NT2/D1 (cell line): ENCODE results near the gene ZNF326.

Experiments used
- DNase-seq: peaks from one replicate; pipeline ENCODE4 v3.0.0-alpha.2; 2011; ENCODE audit warnings: low read depth, low spot score
- H3K27me3 ChIP-seq: 2 replicates; pipeline ENCODE4 v1.6.0; 2011; ENCODE audit warnings: mild to moderate bottlenecking; ENCODE audit not compliant: insufficient read length, insufficient read depth
- H3K36me3 ChIP-seq: 2 replicates; pipeline ENCODE4 v1.6.1; 2011; ENCODE audit warnings: mild to moderate bottlenecking, low read length, mixed read lengths; ENCODE audit not compliant: insufficient read depth, insufficient read length
- H3K4me1 ChIP-seq: 2 replicates; pipeline ENCODE4 v1.5.1; 2011; ENCODE audit not compliant: insufficient read depth, insufficient read length
- H3K4me3 ChIP-seq: 2 replicates; pipeline ENCODE4 v1.5.1; 2011; ENCODE audit warnings: low read depth; ENCODE audit not compliant: insufficient read length
- H3K9ac ChIP-seq: 2 replicates; pipeline ENCODE4 v1.6.0; 2011; ENCODE audit warnings: low read depth; ENCODE audit not compliant: insufficient read length
- H3K9me3 ChIP-seq: 2 replicates; pipeline ENCODE4 v1.5.1; 2011; ENCODE audit warnings: mild to moderate bottlenecking, low read length; ENCODE audit not compliant: insufficient read depth
- SUZ12 ChIP-seq: IDR thresholded peaks from 2 replicates; pipeline ENCODE4 v1.6.1; 2011; ENCODE audit not compliant: insufficient read length, insufficient read depth; ENCODE audit errors: extremely low read depth
- YY1 ChIP-seq: IDR thresholded peaks from 2 replicates; pipeline ENCODE4 v1.6.1; 2011; ENCODE audit not compliant: insufficient read length, insufficient read depth
- ZNF274 ChIP-seq: IDR thresholded peaks from 2 replicates; pipeline ENCODE4 v1.6.1; 2011; ENCODE audit warnings: mild to moderate bottlenecking, low read depth, low read length

The ZNF326 gene

DNA sequence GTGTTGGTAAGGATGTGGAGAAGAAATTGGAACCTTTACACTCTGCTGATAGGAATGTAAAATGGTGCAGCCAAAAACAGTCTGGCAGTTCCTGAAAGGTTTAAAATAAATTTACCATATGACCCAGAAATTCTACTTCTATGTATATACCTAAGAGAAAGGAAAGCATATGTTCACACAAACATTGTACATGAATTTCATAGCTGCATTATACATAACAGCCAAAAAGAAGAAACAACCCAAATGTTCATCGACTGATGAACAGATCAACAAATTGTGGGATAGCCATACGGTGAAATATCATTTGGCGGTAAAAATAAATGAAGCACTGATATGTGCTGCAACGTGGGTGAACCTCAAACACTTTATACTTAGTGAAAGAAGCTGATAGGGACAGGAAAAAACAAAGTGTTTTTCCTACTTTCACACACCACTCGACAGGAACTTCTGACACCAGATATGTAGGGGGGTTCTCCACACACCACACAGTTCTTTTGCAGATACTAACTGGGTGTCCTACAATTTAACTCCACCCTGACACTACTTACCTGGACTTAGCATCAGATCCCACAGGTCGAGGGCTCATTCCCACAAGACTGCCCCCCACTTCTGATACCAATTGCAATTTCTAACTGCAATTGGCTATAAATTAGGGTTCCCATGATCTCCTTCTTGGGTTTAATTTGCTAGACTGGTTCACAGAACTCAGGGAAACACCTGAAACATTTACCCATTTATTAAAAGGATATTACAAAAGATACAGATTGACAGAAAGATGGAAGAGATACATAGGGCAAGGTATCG is 35.9 kb upstream of the ZNF326 start:
- Histone ChIP-seq H3K36me3 (no peaks in the 10 kb centered on the region), H3K9ac (no peak overlapping the region), H3K9me3 (no peaks in the 10 kb centered on the region), H3K27me3 (no peaks in the 10 kb centered on the region), H3K4me1 (no peaks in the 10 kb centered on the region), H3K4me3 (no peak overlapping the region)
- no peak for TF ChIP-seq ZNF274
- no peak for TF ChIP-seq SUZ12
- TF ChIP-seq YY1: no peak
- DNase-seq: no peak

DNA sequence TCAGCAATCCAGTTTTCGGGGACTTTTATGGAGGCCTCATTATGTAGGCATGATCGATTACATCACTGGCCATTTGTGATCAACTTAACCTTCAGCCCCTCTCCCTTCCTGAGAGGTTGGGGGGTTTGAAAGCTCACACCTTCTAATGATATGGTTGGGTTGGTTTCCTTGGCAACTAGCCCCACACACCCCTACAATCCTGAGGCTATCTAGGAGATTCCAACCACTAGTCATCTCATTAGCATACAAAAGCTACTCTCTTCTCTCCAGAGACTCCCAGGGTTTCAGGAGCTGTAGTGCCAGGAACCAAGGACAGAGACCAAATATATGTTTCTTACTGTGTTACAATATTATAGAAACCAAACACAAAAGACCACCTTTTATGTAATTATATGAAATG is 35.2 kb upstream of the ZNF326 start:
- Histone ChIP-seq H3K9ac (no peak overlapping the region), H3K36me3 (no peaks in the 10 kb centered on the region), H3K27me3 (no peaks in the 10 kb centered on the region), H3K9me3 (no peaks in the 10 kb centered on the region), H3K4me3 (no peak overlapping the region), H3K4me1 (no peaks in the 10 kb centered on the region)
- peak; percentile 57 for DNase-seq
- TF ChIP-seq YY1 (no peak), SUZ12 (no peak), ZNF274 (no peak)

- Histone ChIP-seq H3K9me3 (no peaks in the 10 kb centered on the region), H3K4me3 (no peak overlapping the region), H3K9ac (no peak overlapping the region), H3K27me3 (no peaks in the 10 kb centered on the region), H3K4me1 (no peaks in the 10 kb centered on the region), H3K36me3 (no peaks in the 10 kb centered on the region)
- TF ChIP-seq SUZ12 (no peak), YY1 (no peak), ZNF274 (no peak)
- no peak for DNase-seq
These were observed 32.7 kb upstream of the ZNF326 start for GRCh38 chr1:89962024-89962741.

- TF ChIP-seq ZNF274 (no peak), YY1 (no peak), SUZ12 (no peak)
- Histone ChIP-seq H3K9ac (no peak overlapping the region), H3K4me1 (no peaks in the 10 kb centered on the region), H3K9me3 (no peaks in the 10 kb centered on the region), H3K4me3 (no peak overlapping the region), H3K27me3 (no peaks in the 10 kb centered on the region), H3K36me3 (no peaks in the 10 kb centered on the region)
- DNase-seq: no peak
These were observed 32.2 kb upstream of the ZNF326 start for GRCh38 chr1:89962742-89963075.

GRCh38 chr1:89965193-89965768 is 29.6 kb upstream of the ZNF326 start:
- Histone ChIP-seq H3K9ac (no peak overlapping the region), H3K9me3 (no peaks in the 10 kb centered on the region), H3K4me3 (no peak overlapping the region), H3K27me3 (no peaks in the 10 kb centered on the region), H3K4me1 (no peaks in the 10 kb centered on the region), H3K36me3 (no peaks in the 10 kb centered on the region)
- no peak for TF ChIP-seq SUZ12
- no peak for TF ChIP-seq ZNF274
- no peak for TF ChIP-seq YY1
- DNase-seq: no peak

GRCh38 chr1:89966656-89967055 is 28.3 kb upstream of the ZNF326 start:
- no peaks in the 10 kb centered on the region for H3K9me3 ChIP-seq
- TF ChIP-seq YY1 (no peak), ZNF274 (no peak)
- no peaks in the 10 kb centered on the region for H3K27me3 ChIP-seq
- no peaks in the 10 kb centered on the region for H3K36me3 ChIP-seq
- no peaks in the 10 kb centered on the region for H3K4me1 ChIP-seq
- DNase-seq: no peak
- no peak overlapping the region for H3K4me3 ChIP-seq
- H3K9ac ChIP-seq: no peak overlapping the region

DNA sequence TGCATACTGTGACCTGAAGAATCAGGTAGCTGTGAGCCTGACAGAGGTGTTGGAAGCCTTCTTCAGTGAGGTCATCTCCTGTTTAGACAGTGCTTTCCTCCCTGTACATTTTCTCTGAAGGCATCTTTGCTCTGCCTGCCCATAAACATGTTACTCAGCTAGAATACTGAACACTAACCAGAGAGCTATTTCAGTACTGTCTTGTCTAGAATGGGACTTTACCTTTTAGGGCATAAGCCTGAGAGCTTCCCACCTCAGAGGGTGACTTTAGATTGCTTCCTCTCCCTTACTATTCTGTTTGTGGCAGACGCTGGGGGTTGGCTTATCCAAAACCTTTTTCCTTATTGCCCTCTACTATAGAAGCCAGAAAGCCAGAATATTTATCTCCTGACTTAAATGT is 23.3 kb upstream of the ZNF326 start:
- no peak for DNase-seq
- Histone ChIP-seq H3K36me3 (no peaks in the 10 kb centered on the region), H3K4me1 (no peaks in the 10 kb centered on the region), H3K9me3 (no peaks in the 10 kb centered on the region), H3K9ac (no peak overlapping the region), H3K27me3 (no peaks in the 10 kb centered on the region), H3K4me3 (no peak overlapping the region)
- TF ChIP-seq YY1 (no peak), ZNF274 (no peak), SUZ12 (no peak)
